A549 treated with CORT108297 at 1 μM for 4 hours (cell line): ENCODE results near the gene CDA. TPM values are rescaled to one million over a fixed set of nuclear protein-coding genes. Genes with fewer than 3 reads are reported as not detected.

ENCODE experiments used
- total RNA-seq: library from RNA; stranded (reverse); fragments of 200-300 nt; extraction: Qiagen RNA extraction; gene quantifications from 5 replicates; pipeline ENCODE4 v1.2.3, GENCODE V29; 2022

The CDA gene
- 33.9 to 42.8 TPM (median 35.8 TPM) in 5 replicates for total RNA-seq

GRCh38 chr1:20588634-20589225 is at the start of gene CDA:
TSS of gene CDA (plus strand) at chr1:20589097. CDS start at chr1:20589130, 33 bp downstream.

GRCh38 chr1:20551945-20552727 is 36.8 kb upstream of the CDA start, which contains the start of gene FAM43B:
TSS of gene FAM43B (plus strand) at chr1:20552573. CDS start at chr1:20552974, 401 bp downstream.

GRCh38 chr1:20633190-20634064 is 44.5 kb downstream of the CDA start, which contains the start of gene PINK1:
TSS of gene PINK1 (plus strand) at chr1:20633458. CDS start at chr1:20633549, 91 bp downstream.

GRCh38 chr1:20661207-20662109 is 72.6 kb downstream of the CDA start, which contains the start of gene DDOST:
TSS of gene DDOST (minus strand) at chr1:20661369. CDS start at chr1:20661350, 19 bp downstream.

Other genes starting within 250 kb of the CDA start
- gene CAMK2N1, start 102.9 kb upstream of the CDA start, total RNA-seq = 36.9 to 49.6 TPM (median 45.4 TPM) in 5 replicates
- gene MUL1, start 80.9 kb upstream of the CDA start, total RNA-seq = 39.6 to 43.6 TPM (median 42.3 TPM) in 5 replicates
- gene FAM43B, start 36.5 kb upstream of the CDA start, total RNA-seq = 3.3 to 5.9 TPM (median 5.4 TPM) in 5 replicates
- 27.5 to 41.2 TPM (median 38.8 TPM) in 5 replicates for gene PINK1, start 44.4 kb downstream of the CDA start, total RNA-seq
- gene DDOST, start 72.3 kb downstream of the CDA start, total RNA-seq = 185 to 214 TPM (median 211 TPM) in 5 replicates
- gene KIF17, start 128.9 kb downstream of the CDA start, total RNA-seq = 1.1 to 1.6 TPM (median 1.5 TPM) in 5 replicates
- gene SH2D5, start 143.6 kb downstream of the CDA start, total RNA-seq = 12.7 to 18.8 TPM (median 17.1 TPM) in 5 replicates
- 87.7 to 154 TPM (median 115 TPM) in 5 replicates for gene HP1BP3, start 198.2 kb downstream of the CDA start, total RNA-seq